ENCODE results near the gene HHAT. TPM values are rescaled to one million over a fixed set of nuclear protein-coding genes. Genes with fewer than 3 reads are reported as not detected.

The HHAT gene
- polyA plus RNA-seq, 1 donor from 2014 or later: 5.3 TPM

DNA sequence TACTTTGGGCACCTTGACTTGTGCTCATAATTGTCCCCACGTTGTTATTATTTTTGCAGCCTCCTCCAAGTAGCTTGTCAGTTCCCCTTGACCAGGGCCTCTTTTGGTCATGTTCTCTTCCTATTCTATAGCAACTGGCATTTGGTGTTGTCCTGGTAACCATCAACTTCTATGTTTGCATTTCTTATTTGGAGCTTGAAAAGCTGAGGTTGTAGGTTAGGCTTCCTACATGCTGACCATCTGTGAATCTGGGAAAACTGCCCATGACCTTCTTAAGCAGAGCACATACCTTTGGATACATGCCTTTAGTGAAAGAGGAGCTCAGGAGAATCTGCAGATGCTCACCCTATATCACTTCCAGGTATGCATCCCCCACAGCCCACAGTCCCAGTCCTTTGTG is 160.8 kb downstream of the HHAT start:
- no peaks in the 10 kb centered on the region for H3K9me3 ChIP-seq (ENCODE audit: low read length)
- H3K27ac ChIP-seq (ENCODE audit: low read length): no peak overlapping the region
- H3K36me3 ChIP-seq (ENCODE audit: insufficient read depth, low read length): no peaks in the 10 kb centered on the region
- H2AFZ ChIP-seq (ENCODE audit: low read depth, low read length): no peak overlapping the region
- no peaks in the 10 kb centered on the region for H3K9me2 ChIP-seq (ENCODE audit: insufficient read depth, low read length)
- no peaks in the 10 kb centered on the region for H4K20me1 ChIP-seq (ENCODE audit: insufficient read depth)
- H3K9ac ChIP-seq (ENCODE audit: low read length): no peak overlapping the region
- H3K27me3 ChIP-seq (ENCODE audit: insufficient read depth, low read depth, low read length): no peaks in the 10 kb centered on the region
- H3K79me2 ChIP-seq (replicated peaks; ENCODE audit: insufficient read depth, low read length): no peaks in the 10 kb centered on the region
- no peak for TF ChIP-seq POLR2AphosphoS5 (IDR thresholded peaks at IDR 0.05)
- no peak for TF ChIP-seq MXI1 (conservative IDR thresholded peaks at IDR 0.05; ENCODE audit: poor library complexity, severe bottlenecking)
- TF ChIP-seq TAF1 (IDR thresholded peaks at IDR 0.05; ENCODE audit: low read depth): no peak
- TF ChIP-seq SMC3 (conservative IDR thresholded peaks at IDR 0.05; ENCODE audit: poor library complexity): no peak
- TF ChIP-seq, protein P1, sequence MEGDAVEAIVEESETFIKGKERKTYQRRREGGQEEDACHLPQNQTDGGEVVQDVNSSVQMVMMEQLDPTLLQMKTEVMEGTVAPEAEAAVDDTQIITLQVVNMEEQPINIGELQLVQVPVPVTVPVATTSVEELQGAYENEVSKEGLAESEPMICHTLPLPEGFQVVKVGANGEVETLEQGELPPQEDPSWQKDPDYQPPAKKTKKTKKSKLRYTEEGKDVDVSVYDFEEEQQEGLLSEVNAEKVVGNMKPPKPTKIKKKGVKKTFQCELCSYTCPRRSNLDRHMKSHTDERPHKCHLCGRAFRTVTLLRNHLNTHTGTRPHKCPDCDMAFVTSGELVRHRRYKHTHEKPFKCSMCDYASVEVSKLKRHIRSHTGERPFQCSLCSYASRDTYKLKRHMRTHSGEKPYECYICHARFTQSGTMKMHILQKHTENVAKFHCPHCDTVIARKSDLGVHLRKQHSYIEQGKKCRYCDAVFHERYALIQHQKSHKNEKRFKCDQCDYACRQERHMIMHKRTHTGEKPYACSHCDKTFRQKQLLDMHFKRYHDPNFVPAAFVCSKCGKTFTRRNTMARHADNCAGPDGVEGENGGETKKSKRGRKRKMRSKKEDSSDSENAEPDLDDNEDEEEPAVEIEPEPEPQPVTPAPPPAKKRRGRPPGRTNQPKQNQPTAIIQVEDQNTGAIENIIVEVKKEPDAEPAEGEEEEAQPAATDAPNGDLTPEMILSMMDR (IDR thresholded peaks at IDR 0.05; ENCODE audit: poor library complexity, severe bottlenecking): no peak
- TF ChIP-seq, protein P2, sequence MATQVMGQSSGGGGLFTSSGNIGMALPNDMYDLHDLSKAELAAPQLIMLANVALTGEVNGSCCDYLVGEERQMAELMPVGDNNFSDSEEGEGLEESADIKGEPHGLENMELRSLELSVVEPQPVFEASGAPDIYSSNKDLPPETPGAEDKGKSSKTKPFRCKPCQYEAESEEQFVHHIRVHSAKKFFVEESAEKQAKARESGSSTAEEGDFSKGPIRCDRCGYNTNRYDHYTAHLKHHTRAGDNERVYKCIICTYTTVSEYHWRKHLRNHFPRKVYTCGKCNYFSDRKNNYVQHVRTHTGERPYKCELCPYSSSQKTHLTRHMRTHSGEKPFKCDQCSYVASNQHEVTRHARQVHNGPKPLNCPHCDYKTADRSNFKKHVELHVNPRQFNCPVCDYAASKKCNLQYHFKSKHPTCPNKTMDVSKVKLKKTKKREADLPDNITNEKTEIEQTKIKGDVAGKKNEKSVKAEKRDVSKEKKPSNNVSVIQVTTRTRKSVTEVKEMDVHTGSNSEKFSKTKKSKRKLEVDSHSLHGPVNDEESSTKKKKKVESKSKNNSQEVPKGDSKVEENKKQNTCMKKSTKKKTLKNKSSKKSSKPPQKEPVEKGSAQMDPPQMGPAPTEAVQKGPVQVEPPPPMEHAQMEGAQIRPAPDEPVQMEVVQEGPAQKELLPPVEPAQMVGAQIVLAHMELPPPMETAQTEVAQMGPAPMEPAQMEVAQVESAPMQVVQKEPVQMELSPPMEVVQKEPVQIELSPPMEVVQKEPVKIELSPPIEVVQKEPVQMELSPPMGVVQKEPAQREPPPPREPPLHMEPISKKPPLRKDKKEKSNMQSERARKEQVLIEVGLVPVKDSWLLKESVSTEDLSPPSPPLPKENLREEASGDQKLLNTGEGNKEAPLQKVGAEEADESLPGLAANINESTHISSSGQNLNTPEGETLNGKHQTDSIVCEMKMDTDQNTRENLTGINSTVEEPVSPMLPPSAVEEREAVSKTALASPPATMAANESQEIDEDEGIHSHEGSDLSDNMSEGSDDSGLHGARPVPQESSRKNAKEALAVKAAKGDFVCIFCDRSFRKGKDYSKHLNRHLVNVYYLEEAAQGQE (IDR thresholded peaks at IDR 0.05; ENCODE audit: borderline replicate concordance): no peak
- no peak for TF ChIP-seq EP300 (conservative IDR thresholded peaks at IDR 0.05; ENCODE audit: poor library complexity, severe bottlenecking)
- TF ChIP-seq EZH2 (IDR thresholded peaks at IDR 0.05; ENCODE audit: borderline replicate concordance, insufficient read depth, low read length, poor library complexity, severe bottlenecking): no peak
- no peak for TF ChIP-seq RAD21 (conservative IDR thresholded peaks at IDR 0.05)
- no peaks in the 10 kb centered on the region for H3F3A ChIP-seq (ENCODE audit: insufficient read depth, low read length, poor library complexity, severe bottlenecking)
- H3K4me3 ChIP-seq (ENCODE audit: low read length): no peak overlapping the region
- H3K4me2 ChIP-seq (ENCODE audit: low read length): no peak overlapping the region

DNA sequence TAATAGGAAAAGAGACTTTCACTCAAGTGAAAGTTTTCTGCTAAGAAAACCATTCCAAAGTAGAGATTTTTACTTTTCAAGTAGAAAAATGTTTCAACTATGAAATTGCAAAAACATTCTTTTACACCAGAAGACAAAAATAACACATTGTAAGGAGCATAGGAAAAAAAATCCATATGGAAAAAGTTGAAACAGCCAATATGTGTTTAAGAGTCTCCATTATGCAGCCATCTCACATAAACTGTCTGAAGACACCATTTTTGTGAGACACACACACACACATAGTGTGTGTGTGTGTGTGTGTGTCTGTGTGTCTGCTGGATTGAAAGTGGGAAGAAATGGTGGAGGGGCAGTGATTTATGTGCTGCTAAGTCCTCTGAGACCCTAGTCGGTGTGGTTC is 162.1 kb downstream of the HHAT start:
- TF ChIP-seq SMC3 (conservative IDR thresholded peaks at IDR 0.05; ENCODE audit: poor library complexity) (no peak), RAD21 (conservative IDR thresholded peaks at IDR 0.05) (no peak), POLR2AphosphoS5 (IDR thresholded peaks at IDR 0.05) (no peak), EP300 (conservative IDR thresholded peaks at IDR 0.05; ENCODE audit: poor library complexity, severe bottlenecking) (no peak)
- TF ChIP-seq, protein P1 (IDR thresholded peaks at IDR 0.05; ENCODE audit: poor library complexity, severe bottlenecking): no peak
- TF ChIP-seq, protein P2 (IDR thresholded peaks at IDR 0.05; ENCODE audit: borderline replicate concordance): no peak
- Histone ChIP-seq H3K79me2 (replicated peaks; ENCODE audit: insufficient read depth, low read length) (no peaks in the 10 kb centered on the region), H3K27me3 (ENCODE audit: insufficient read depth, low read depth, low read length) (no peaks in the 10 kb centered on the region), H3K4me2 (ENCODE audit: low read length) (no peak overlapping the region), H3K9me3 (ENCODE audit: low read length) (no peaks in the 10 kb centered on the region), H4K20me1 (ENCODE audit: insufficient read depth) (no peaks in the 10 kb centered on the region), H3K36me3 (ENCODE audit: insufficient read depth, low read length) (no peaks in the 10 kb centered on the region), H3K4me3 (ENCODE audit: low read length) (no peak overlapping the region), H2AFZ (ENCODE audit: low read depth, low read length) (no peak overlapping the region), H3F3A (ENCODE audit: insufficient read depth, low read length, poor library complexity, severe bottlenecking) (no peaks in the 10 kb centered on the region), H3K27ac (ENCODE audit: low read length) (no peak overlapping the region), H3K9ac (ENCODE audit: low read length) (no peak overlapping the region), H3K9me2 (ENCODE audit: insufficient read depth, low read length) (no peaks in the 10 kb centered on the region)
